SW 1271 (cell line): Measurements from ENCODE around the gene EHBP1L1.

Source experiments
- DNase-seq, 2 experiments: peaks; one replicate each; lab custom pipeline; 2025; lab: John Stamatoyannopoulos, UW

EHBP1L1 gene

DNA sequence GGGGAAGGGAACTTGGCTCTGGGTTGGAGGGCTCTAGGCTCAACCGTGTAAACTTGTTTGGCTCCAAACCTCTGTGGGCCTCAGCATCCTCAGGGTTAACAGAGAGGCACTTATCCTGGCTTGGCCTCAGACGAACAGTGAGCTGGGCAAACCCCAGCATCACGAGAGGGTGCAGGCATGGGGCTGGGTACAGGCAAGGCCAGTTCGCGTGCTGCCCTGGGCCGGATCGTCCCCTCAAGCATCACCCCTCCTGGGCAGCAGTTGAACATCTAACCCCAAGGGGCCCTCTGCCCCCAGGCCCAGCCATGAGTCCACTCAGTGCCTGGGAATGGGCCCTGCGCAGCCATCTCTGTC lies 1.9 kb downstream of the EHBP1L1 start:
- no peak for DNase-seq

- no peak for DNase-seq
Observed at GRCh38 chr11:65578134-65578533, 2.3 kb downstream of the EHBP1L1 start.

GRCh38 chr11:65578667-65579066 lies 2.8 kb downstream of the EHBP1L1 start:
- DNase-seq = no peak

GRCh38 chr11:65579291-65579690 lies 3.4 kb downstream of the EHBP1L1 start:
- no peak for DNase-seq

GRCh38 chr11:65580031-65580692 lies 4.3 kb downstream of the EHBP1L1 start:
- no peak for DNase-seq

DNA sequence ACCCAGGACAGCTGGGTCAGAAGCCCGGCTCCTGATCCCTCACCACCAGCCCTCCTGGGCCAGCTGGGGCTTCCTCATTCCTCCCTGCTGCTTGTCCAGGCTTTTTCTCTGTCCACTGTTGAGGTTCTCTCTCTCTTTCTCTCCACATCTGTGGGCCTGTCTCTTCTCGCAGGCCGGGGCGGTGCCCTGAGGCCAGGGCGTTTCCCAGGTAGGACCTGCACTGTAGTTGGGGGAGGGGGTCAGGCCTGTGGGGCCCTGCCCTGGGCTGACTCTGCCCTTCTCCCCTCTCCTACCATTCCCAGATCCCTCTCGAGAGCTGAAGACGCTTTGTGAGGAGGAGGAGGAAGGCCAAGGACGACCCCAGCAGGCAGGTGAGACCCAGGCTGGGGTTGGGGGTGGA lies 4.9 kb downstream of the EHBP1L1 start:
- DNase-seq = no peak

GRCh38 chr11:65581928-65582327 lies 6.1 kb downstream of the EHBP1L1 start:
- DNase-seq = no peak

GRCh38 chr11:65583589-65583988 lies 7.7 kb downstream of the EHBP1L1 start:
- no peak for DNase-seq

DNA sequence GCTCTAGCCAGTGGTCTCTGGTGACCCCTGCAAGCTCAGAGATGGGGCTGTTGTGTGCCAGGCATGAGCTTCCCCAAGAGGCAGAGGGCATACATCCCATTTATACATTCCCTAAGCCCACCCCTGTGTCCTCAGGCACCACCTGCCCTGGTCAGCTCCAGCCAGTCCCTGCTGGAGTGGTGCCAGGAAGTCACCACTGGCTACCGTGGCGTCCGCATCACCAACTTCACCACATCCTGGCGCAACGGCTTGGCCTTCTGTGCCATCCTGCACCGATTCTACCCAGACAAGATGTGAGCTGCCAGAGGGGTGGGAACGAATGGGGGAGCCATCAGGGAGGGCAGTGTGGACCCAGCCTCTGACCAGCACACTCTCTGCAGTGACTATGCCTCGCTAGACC lies 8.3 kb downstream of the EHBP1L1 start:
- no peak for DNase-seq

- DNase-seq = no peak
Observed at GRCh38 chr11:65584723-65585171, 8.9 kb downstream of the EHBP1L1 start.

DNA sequence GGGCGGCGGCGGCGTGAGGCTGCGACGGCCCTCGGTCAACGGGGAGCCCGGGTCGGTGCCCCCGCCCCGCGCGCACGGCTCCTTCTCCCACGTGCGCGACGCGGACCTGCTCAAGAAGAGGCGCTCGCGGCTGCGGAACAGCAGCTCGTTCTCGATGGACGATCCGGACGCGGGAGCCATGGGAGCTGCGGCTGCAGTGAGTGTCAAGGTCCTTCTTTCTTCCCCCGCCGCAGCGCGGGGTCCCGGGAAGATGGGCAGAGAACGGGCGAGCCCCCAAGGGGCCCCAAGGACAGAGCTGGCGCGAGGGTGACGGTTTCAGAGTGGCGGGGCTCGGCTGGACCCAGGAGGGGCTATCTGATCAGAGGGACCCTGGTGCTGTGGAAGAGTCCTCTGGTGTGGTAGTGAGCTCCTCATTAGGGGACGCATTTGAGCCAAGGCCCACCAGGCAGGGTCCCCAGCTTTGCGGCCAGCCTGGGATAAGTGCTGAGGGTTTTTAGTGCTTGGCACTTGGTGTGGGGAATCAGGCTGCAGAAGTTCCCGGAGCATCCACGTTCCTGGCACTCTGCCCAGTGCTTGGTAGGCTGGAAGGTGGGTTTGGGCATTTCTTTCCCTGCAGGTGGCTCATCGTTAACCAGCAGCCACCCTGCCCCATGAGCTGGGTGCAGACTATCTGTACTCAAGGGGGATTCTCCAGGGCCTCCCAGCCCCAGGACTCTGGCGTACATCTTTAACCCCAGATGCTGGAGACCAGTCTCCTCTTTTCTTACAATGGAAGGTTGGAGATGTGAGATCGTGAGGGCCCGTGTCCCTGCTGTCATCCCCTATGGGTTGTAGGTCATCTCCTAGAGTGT lies 9.8 kb downstream of the EHBP1L1 start:
- DNase-seq = no peak

DNA sequence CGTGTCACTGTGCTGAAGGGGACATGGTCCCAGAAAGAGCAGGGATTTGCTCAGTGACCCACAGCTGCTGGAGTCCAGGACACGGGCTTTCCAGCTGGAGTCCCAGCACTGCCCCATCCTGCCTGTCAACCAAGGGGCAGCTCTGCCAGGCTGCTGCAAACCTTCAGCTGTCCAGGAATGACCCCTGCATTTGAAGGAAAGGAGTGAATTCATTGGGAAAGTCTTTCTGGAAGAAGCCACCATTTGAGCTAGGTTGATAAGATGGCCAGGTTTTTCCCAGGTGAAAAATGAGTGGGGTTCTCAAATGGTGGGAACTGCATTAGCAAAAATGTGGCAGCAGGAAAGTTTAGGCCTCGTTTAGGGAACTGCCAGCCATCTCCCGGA lies 10.4 kb downstream of the EHBP1L1 start:
- DNase-seq = no peak

GRCh38 chr11:65586676-65587075 lies 10.8 kb downstream of the EHBP1L1 start:
- DNase-seq = no peak

DNA sequence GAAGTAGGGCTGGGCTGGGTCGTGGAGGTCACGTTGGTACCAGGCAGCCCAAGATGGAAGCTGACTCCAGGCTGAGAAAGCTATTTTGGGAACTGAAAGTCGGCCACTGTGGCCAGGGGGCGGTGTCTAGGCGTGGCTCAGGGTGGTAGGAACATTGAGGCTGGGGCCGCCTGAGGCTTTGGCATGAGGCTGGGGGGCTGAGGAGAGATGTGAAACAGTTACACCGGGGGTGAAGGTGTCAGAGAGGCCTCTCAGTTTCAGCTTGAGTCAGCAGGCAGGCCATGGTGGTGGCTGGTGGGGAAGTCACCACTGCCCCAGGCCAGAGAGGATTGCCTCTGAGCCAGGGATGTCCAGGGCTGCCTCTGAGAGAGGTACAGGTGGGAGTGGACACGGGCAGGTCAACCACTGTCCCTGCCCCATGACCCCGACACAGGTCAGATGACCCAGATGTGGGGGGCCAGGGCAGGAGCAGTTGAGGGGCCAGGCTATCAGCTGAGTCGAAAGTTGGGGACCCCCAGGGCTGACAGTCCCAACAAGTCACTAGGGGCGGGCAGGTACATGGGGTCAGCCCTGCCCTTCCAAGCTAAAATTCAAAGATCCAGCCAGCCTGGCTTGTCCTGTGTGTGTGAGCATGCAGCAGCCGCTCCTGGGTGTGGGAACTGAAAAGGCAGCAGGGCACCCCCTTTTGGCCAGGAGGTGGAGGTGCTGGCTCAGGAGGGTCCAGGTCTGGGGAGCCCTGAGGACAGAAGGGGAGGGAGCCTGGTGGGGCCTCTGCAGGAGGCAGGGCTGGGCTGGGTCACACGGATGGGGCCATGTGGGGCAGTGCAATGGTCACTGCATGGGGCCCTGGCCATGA lies 12.6 kb downstream of the EHBP1L1 start:
- peak in 1 of 2 experiments; percentile 48 for DNase-seq

GRCh38 chr11:65589444-65590239 lies 13.8 kb downstream of the EHBP1L1 start:
- no peak for DNase-seq

- DNase-seq = no peak
Observed at GRCh38 chr11:65590240-65590738, 14.4 kb downstream of the EHBP1L1 start.

GRCh38 chr11:65591939-65592857 lies 16.3 kb downstream of the EHBP1L1 start:
- DNase-seq = no peak

DNA sequence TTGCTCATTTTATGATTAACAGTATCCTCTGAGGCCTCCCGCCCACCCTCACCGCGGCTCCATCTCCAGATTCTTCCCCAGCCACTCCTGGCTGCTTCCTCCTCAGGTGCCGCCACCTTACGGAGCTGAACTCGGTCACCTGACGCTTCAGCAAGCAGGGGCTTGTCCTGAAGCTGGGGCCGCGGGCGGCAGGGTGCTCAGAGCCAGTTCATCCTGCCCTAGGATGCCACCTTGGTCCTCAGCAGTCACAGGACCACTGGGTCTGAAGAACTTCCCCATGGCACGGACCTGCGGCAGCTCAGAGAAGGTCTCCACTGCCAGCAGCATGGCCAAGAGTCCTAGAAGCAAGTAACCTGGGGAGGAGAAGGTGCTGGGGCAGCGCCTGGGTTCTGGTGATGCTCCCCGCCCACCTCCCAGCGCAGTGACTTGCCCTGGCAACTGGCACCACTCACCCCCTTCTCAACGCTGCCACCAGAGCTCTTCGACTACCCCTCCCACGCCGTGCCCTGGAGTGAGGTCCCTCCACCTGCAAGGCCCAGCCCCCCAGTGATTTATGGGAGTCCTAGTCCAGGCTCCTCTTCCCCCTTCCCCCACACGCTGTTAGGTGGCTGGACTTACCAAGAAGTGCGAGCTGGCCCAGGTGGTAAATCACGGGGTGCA lies 17.1 kb downstream of the EHBP1L1 start:
- no peak for DNase-seq

DNA sequence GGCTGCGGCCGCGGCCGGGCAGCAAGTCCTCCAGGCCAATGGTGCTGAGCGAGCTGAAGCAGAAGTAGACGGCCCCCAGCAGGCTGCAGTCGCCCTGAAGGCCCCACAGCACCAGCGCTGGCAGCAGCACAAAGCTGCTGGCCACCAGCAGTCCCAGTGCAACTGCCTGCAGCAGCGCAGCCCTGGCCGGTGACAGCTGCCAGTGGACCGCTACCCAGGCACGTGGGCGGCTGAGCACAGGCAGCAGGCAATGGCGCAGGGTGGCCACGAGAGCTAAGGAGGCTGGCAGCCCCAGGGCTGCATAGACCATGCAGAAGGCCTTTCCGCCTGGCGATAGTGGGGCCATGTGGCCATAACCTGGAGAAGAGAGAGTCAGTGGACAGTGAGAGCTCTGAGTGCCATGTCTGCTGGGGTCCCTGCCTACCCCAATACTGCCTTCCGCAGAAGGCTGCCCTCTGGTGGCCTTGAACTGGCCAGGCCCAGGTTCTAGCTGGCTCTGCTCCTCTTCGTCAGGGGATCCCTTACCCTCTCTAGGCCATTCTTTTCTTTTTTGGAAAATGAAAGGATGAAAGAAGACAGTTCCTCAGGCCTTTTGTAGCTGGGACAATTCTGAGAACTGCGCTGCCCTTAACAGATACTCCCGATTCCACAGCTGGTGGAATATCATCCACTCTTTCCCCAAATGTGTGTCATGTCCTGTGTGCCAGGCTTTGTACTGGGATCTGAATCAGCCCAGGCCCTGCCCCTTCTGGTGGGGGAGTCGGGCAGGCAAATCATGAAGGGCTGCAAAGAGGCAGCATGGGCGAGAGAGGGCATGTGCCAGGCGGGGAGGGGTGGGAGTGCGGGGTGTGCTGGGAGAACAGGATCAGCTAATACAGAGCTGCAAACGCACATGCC lies 17.9 kb downstream of the EHBP1L1 start:
- DNase-seq = no peak
